HPDE6-E6E7 (cell line): Measurements from ENCODE around the gene AGAP6.
"Not testable (repeated sequence)": the region's sequence is repeated elsewhere in the genome, so short reads cannot be mapped to it uniquely, and the experiment has no call there.

Experiments used
- DNase-seq: peaks from one replicate; pipeline ENCODE4 v3.0.0; 2011; ENCODE audit warnings: missing footprints; ENCODE audit errors: extremely low spot score

Gene AGAP6

DNA sequence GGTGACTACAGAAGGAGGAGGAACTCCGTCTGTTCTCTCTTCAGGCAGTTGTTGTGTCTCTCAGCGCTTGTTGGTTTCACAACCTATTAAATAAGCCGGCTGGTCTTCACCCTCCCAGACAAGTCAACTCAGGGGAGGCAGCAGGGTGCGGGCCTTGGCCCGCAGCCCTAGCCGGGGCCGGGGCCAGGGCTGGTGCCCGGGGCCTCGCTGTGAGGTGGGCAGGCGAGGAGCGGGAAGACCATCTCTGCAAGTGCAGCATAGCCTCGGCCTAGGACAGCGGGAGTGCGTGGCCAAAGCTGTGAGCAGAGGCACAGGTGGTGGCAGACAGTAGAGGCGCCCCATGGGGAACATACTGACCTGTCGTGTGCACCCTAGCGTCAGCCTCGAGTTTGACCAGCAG is at the start of gene AGAP6:
Gene AGAP6 (plus strand): TSS at position 31 of the 400 bp plus-strand sequence. CDS start 310 bp downstream, at position 341.
- DNase-seq, result not testable (repeated sequence)

DNA sequence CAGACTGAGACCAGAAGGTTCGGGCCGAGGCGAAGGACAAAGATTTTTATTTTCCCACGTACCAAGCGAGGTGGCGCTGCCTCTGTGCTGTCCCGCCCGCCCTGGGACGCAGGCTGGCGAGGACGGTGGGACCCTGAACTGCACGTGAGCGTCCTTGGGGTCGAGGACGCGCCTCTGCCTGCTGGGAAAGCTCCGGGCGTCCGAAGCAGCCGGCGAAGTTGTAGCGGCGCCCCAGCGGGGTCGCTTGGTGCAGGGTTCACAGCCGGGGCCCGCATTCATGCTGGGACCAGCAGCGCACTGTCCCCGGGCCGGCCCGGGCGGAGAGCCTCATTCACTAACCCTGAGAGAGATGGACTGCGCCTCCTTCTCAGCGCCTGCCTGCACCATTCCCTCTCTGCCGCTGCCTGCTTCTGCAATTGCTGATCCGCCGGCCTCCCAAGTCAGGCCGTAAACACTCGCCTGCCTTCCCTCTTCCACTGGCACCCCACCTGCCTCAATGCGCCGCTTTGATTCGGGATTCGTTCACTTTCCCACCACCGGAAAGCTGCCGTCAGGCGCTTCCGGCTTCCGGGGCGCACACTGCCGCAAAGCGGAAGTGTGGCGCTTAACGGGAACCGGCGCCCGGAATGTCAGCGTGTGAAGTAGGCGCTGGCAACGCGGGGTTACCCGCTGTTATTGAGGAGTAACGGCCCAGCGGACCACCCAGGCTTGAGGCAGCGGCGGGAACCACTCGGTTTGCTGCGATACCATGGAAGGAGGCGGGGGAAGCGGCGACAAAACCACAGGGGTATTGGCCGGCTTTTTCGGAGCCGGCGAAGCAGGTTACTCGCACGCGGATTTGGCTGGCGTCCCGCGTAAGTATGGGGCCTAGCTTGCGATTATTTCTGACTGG is 46.5 kb upstream of the AGAP6 start, which contains the start of the genes PARG and TIMM23B:
Gene PARG (minus strand): TSS at position 581 of the 892 bp plus-strand sequence. CDS start 302 bp downstream, at position 279.
Gene TIMM23B (plus strand): TSS at position 607 of the 892 bp plus-strand sequence. CDS start 142 bp downstream, at position 749.
- peak; percentile 4 for DNase-seq

DNA sequence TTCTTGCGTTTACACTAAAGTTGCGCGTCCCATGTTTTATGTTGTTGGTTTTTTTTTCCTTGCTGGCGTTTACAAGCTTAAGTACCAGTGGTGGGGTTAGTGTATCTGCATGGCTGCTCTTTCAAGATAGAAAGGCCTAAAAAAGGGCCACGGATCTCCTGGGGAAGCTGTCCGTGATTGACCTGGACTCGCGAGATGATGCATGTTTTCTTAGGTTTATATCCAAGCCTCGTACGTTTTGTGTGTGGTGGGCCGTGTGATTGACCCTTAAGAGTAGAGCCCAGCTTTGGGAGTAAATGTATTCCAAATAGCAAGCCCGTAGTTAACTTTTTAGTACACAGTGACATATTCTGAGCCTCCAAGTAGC is 45.9 kb upstream of the AGAP6 start:
- DNase-seq, result not testable (repeated sequence)

DNA sequence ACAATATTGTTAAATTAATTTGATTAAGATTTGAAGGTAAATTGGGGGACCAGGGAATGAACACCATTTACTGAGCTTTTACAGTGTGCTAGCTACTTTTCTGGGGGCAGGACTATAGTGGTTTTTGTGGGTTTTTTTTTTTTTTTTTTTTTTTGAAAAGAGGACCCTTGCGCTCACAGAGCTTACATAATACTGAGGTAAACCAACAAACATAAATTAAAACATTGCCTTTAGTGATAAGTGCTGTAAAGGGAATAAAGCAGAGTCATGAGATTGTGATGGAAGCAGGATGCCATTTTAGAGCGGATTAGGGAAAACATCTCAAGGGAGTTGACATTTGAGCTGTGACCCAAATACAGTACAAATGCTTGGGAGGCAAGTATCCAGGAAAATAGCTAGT is 44.6 kb upstream of the AGAP6 start:
- DNase-seq, result not testable (repeated sequence)

DNA sequence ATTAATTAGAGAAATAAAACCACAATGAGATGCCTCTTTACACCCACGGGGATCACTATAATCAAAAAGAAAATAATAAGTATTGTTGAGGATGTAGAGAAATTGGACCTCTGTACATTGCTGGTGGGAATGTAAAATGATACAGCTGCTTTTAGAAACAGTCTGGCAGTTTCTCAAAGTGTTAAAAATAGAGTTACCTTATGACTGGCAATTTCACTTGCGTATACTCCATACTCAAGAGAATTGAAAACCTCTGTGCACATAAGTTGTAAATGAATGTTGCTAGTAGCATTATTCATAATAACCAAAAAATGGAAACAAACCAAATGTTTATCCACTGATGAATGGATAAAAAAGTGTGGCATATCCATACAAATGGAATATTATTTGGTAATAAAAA is 40.1 kb upstream of the AGAP6 start:
- DNase-seq, result not testable (repeated sequence)

DNA sequence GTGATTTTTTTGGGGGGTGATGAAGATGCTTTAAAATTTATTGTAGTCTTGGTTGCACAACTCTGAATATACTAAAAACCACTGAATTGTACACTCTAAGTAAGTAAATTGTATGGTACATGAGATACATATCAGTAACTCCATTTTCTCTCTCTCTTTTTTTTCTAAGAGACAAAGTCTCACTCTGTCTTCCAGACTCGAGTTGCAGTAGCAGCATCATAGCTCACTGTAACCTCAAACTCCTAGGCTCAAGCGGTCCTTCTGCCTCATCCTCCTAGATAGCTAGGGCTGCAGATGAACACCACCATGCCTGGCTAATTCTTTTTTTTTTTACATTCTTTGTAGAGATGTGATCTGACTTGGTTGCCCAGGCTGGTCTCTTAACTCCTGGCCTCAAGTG is 39.5 kb upstream of the AGAP6 start:
- not testable (repeated sequence) for DNase-seq

DNA sequence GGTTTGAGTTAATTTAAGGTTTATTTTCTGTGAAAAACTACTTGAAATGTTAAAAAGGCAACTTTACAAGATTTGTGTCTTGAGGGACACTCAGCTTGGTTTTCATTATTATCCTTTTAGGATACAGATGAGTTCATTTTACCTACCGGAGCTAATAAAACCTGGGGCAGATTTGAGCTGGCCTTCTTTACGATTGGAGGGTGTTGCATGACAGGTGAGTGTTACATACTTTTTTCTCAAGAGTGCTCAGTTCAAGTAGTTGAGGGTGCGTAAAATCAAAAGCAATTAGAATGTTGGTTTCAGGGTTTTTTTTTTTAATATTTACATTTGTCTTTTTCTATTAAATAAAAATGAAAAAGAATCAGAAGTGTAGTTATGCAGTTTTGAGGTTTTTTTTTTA is 36.2 kb upstream of the AGAP6 start:
- not testable (repeated sequence) for DNase-seq

DNA sequence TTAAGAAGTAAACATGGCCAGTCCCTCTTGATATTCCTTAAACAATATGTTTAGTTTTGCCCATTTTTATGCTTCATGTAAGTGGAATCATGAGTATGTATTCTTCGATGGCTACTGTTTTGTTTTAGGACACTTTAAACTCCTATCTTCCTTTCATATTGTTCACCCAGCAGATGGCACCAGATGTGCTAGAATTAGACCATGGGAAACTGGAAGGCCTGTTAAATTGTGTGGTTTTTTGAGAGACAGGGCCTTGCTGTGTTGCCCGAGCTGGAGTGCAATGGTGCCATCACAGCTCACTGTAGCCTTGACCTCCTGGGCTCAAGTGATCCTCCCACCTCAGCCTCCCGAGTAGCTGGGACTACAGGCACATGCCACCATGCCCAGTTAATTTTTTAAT is 35.1 kb upstream of the AGAP6 start:
- not testable (repeated sequence) for DNase-seq

DNA sequence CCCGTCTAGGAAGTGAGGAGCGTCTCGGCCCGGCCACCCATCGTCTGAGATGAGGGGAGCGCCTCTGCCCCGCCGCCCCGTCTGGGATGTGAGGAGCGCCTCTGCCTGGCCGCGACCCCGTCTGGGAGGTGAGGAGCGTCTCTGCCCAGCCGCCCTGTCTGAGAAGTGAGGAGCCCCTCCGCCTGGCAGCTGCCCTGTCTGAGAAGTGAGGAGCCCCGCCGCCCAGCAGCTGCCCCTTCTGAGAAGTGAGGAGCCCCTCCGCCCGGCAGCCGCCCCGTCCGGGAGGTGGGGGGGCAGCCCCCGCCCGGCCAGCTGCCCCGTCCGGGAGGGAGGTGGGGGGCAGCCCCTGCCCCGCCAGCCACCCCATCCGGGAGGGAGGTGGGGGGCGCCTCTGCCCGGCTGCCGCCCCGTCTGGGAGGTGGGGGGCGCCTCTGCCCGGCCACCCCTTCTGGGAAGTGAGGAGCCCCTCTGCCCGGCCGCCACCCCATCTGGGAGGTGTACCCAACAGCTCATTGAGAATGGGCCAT is 17.8 kb upstream of the AGAP6 start:
- not testable (repeated sequence) for DNase-seq

DNA sequence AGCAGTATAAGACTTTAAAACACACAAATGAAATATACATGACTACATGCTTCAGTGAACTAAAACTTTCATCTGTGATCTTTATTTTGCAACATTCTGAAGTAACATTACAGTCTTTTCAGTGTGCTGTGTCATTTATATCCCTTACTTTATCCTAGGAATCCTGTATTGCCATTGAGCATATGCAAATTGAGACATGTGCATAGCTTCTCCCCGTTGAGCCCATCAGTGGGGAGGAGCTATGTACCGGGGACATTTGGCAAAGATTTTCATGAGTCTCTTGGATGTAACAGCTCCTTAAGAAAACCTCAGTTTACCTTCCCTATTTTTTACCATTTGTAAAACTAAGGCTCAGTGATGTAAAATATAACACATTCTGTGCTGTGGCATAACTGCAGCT is 16.7 kb upstream of the AGAP6 start:
- DNase-seq, result not testable (repeated sequence)

DNA sequence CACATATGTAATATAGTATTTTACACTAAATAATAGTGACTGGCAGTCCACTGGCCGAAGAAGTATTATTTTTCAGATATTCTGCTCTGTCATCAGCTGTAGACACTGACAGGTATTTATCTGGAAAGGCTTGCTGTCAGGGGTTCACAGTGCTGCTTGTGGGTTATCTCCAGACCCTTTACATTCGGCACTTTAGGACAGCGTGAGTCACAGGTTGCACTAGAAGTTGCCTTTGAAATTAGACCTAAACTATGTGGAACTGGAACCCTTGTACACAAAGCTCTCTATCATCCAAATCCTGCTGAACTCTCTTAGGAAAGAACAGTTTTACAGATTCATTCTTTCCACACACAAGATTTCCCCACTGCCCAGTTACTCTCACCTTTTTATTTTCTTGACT is 16.1 kb upstream of the AGAP6 start:
- DNase-seq, result not testable (repeated sequence)

DNA sequence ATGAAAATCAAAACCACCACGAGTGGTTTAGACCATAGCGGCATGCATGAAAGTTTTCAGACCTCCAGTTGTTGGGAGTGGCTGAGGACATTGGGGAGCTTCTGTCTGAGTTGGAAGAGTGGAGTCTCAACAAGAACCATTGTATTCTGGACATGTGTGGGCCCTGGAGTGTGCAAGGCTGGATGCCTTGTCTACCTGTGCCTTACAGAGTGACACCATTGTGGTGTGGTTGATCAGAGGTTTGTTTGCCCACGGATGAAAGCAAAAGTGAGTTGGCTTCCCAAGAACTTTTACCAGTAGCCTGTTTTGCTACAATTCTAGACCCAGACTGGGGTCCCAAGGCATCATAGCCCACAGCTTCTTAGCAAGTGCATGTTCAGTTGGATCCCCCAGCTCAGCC is 10.4 kb upstream of the AGAP6 start:
- DNase-seq, result not testable (repeated sequence)

DNA sequence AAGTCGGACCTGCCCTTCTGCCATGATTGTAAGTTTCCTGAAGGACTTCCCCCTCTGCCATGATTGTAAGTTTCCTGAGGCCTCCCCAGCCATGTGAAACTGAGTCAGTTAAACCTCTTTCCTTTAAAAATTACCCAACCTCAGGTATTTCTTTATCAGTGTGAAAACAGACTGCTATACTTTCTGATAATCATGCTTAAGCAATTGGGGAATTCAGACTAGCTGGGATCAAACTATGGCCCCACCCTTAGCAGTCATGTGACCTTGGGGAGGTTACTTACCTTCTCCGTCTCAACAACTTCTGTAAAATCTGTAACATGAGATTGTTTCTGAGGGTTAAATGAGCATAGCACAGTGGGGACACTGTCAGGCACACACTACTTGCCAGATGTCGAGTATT is 999 bp upstream of the AGAP6 start:
- not testable (repeated sequence) for DNase-seq

DNA sequence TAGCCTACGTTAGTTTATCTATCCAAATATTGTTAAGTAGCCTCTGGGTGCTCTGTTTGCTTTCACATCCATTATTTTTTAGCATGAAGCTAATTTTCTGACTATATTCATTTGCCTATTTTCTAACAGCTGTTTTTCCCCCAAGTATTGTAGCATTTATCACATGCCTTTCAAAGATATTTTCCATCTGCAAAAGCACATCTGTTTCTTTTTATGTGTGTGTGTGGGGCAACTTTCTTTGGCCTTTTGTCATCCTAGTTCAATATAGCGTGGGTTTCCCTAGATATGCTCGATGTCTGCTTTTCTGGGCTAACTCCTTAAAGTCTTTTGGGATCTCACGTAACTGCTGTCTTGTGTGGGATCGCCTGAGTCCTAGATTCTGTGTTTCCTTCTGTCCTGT is 7.1 kb downstream of the AGAP6 start:
- DNase-seq, result not testable (repeated sequence)

DNA sequence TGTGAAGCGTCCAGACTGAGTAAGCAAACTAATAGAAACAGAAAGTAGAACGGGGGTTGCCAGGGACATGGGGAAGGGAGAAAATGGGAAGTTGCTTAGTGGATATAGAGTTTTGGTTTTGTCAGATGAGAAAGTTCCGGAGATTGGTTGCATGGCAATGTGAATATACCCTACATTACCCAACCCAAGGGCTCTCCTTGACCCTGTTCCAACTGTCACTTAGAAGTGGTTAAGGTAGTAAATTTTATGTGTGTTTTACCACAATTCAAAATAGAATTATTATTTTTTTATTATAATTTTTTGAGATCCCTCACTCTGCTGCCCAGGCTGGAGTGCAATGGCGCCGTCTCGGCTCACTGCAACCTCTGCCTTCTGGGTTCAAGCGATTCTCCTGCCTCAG is 25.8 kb downstream of the AGAP6 start:
- DNase-seq, result not testable (repeated sequence)

DNA sequence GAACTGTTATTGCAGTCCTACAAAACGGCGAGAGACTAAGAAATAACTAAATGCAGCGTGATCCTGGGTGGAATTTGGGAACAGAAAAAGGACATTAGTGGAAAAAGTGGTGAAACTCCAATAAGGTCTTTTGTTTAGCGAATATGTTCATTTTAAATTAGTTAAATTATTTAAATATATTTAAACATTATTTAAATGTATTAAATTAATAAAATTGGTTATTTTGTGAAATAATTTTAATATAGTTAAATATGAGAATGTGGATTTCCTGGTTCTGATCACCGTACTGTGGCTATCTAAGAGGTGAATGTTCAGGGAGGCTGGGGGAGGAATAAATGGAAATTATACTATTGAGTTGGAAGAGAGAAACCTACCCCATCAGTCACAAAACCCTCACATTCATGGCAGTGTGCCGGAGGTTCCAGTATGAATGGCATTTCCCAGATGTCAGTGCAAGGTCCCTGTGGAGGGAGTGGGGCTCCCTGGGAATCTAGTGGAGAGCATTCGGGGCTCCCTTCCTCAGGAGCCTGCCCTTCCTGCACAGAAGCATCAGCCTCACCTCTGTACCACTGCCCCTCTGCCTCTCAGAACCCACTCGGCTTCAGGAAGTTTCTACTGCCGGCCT is 27.5 kb downstream of the AGAP6 start:
- DNase-seq, result not testable (repeated sequence)

DNA sequence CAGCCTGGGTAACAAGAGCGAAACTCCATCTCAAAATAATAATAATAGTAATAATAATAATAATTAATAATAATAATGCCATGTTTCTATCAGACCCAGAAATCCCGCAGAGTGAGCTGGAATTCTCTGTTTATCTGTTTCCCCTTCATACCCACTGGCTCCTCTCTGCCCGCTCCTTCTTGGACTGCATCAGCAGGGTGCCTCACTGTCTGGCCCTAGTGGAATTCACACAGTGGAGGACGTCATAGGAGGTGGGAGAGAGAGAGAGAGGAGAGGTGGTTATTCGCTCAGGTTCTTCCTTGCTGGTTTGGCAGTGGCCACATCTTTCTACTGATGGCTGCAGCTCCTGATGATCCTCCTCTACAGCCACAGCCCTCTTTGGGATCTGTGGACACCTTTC is 28.7 kb downstream of the AGAP6 start:
- not testable (repeated sequence) for DNase-seq

DNA sequence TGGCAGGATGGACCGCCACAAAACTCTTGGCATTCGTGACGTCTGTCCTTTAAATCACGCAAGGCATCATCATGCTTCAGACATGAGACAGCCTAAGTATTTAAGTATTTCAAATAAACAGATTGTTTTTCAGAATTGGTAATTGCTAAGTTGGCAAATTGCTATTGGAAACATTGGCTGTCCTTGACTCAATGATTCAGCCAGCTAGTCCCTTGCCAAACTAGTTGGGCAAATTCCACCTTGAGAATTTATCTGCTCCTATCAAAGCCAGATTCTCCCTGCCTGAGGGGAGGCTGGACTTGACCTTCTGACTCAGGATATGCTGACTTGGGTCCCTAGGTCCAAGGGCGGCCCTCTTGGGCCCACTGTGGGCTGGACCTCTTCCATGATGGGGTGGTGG is 29.4 kb downstream of the AGAP6 start:
- not testable (repeated sequence) for DNase-seq

DNA sequence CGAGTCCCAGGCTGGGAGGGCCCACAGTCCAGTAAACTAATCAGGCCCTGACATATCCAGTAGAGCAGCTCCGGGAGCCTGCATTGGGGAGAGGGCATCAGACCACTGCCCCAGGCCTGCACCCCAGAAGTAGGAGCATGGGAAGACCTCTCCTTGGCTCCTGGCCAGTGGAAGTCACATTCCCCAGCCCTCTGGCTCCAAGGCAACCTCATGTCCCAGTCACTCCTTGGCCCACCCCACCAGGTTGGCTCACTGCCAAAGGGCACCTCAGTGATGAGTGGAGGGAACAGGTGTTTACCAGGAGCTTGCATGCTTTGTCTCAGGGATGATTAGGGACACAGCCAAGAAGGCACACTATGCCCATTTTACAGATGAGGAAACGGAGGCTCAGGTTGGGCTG is 31.1 kb downstream of the AGAP6 start:
- not testable (repeated sequence) for DNase-seq

DNA sequence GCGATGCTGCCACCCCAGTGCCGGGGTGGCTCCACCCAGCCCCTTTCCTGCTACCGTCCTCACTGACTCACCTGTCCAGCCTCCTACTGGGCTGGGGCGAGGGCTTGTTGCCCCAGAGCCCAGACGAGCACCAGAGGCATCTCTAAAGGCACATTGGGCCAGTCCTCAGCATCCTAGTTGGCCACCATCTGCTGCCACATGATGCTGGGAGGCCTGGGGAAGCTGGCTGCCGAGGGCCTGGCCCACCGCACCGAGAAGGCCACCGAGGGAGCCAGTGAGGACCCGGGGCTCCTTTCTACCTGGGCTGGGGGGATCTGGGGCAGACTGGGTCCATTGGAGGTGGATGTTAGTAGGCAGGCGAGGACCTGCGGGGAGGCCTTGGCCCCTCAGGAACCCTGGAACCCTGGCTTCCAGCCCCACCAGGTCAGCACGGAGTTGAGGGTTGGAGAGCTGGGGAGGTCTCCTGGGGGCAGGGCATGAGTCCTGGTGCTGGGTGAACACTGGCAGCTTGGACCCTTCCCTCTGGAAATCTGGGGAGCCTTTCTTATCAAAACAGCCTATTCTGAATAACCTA is 32.3 kb downstream of the AGAP6 start:
- DNase-seq, result not testable (repeated sequence)

DNA sequence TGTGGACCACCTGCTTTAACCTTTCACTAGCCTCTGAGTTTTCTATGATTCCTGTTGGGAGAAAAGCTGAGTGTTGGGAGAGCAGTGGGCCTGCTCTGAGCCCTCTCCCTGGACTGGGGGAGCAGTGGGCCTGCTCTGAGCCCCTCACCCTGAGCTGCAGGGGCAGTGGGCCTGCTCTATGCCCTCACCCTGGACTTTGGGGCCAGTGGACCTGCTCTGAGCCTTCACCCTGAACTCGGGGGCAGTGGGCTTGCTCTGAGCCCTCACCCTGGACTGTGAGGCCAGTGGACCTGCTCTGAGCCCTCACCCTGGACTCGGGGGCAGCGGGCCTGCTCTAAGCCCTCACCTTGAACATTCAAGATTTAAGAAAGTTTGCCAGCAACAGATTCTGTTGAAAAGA is 33.4 kb downstream of the AGAP6 start:
- no peak for DNase-seq
